Osteoblast (primary cell): ENCODE data around the gene SHC2. TPM values are rescaled to one million over a fixed set of nuclear protein-coding genes. Genes with fewer than 3 reads are reported as not detected.
"Not testable (repeated sequence)": the region's sequence is repeated elsewhere in the genome, so short reads cannot be mapped to it uniquely, and the experiment has no call there.

Experiments
- DNase-seq: peaks from one replicate; pipeline ENCODE4 v3.0.0; 2011; ENCODE audit warnings: low spot score, mixed read lengths; ENCODE audit not compliant: insufficient read length; ENCODE audit errors: missing footprints
- H2AFZ ChIP-seq: 2 replicates; pipeline ENCODE4 v1.6.0; 2011; ENCODE audit warnings: mild to moderate bottlenecking, low read length
- H3K27ac ChIP-seq: 2 replicates; pipeline ENCODE4 v1.5.1; 2011; ENCODE audit warnings: mild to moderate bottlenecking, low read depth, low read length, moderate library complexity
- H3K27me3 ChIP-seq: 2 replicates; pipeline ENCODE4 v1.6.0; 2012; ENCODE audit warnings: mild to moderate bottlenecking, control low read depth, inconsistent platforms, low read length, moderate library complexity; ENCODE audit not compliant: insufficient read depth
- H3K36me3 ChIP-seq: 2 replicates; pipeline ENCODE4 v1.5.1; 2011; ENCODE audit warnings: mild to moderate bottlenecking, low read length, control low read depth, moderate library complexity; ENCODE audit not compliant: insufficient read depth
- H3K4me1 ChIP-seq: 2 replicates; pipeline ENCODE4 v1.5.1; 2011; ENCODE audit warnings: mild to moderate bottlenecking, low read length, control low read depth, moderate library complexity; ENCODE audit not compliant: insufficient read depth
- H3K4me2 ChIP-seq: 2 replicates; pipeline ENCODE4 v1.6.0; 2011; ENCODE audit warnings: mild to moderate bottlenecking, low read length; ENCODE audit not compliant: insufficient read depth
- H3K4me3 ChIP-seq: fragments of 200-600 bp; sonication (generic); 3 replicates; pipeline ENCODE4 v1.5.1; 2012; ENCODE audit warnings: mild to moderate bottlenecking, low read length, inconsistent platforms; ENCODE audit not compliant: insufficient read depth
- H3K79me2 ChIP-seq: 2 replicates; pipeline ENCODE4 v1.6.0; 2012; ENCODE audit warnings: mild to moderate bottlenecking, low read length, control low read depth, inconsistent platforms; ENCODE audit not compliant: insufficient read depth
- H3K9me3 ChIP-seq: 2 replicates; pipeline ENCODE4 v1.5.1; 2011; ENCODE audit warnings: low read depth, low read length, control low read depth
- H4K20me1 ChIP-seq: 2 replicates; pipeline ENCODE4 v1.6.0; 2012; ENCODE audit warnings: mild to moderate bottlenecking, low read length, control low read depth; ENCODE audit not compliant: insufficient read depth
- total RNA-seq: library from RNA; depleted of rRNA; stranded (reverse); fragments of >200 nt; gene quantifications from 2 replicates; pipeline ENCODE4 v1.2.3, GENCODE V29; 2012
- TF ChIP-seq, protein P1 (sequence below): IDR thresholded peaks from 2 replicates; pipeline ENCODE4 v1.5.1; 2011; ENCODE audit warnings: mild to moderate bottlenecking, low read depth, low read length, moderate library complexity; ENCODE audit errors: extremely low read depth

Gene SHC2
- total RNA-seq, 1 donor: 0.36 TPM

DNA sequence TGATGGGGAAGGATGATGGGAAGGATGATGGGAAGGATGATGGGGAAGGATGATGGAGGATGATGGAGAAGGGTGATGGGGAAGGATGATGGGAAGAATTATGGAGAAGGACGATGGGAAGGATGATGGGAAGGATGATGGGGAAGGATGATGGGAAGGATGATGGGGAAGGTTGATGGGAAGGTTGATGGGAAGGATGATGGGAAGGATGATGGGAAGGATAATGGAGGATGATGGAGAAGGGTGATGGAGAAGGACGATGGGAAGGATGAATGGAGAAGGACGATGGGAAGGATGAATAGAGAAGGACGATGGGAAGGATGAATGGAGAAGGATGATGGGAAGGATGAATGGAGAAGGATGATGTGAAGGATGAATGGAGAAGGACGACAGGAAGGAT lies 65.4 kb downstream of the SHC2 start:
- no peak overlapping the region for H3K4me2 ChIP-seq
- H4K20me1 ChIP-seq: no peaks in the 10 kb centered on the region
- H3K27ac ChIP-seq: no peak overlapping the region
- no peaks in the 10 kb centered on the region for H3K79me2 ChIP-seq
- no peaks in the 10 kb centered on the region for H3K36me3 ChIP-seq
- no peaks in the 10 kb centered on the region for H3K4me1 ChIP-seq
- DNase-seq: no peak
- TF ChIP-seq, protein P1, sequence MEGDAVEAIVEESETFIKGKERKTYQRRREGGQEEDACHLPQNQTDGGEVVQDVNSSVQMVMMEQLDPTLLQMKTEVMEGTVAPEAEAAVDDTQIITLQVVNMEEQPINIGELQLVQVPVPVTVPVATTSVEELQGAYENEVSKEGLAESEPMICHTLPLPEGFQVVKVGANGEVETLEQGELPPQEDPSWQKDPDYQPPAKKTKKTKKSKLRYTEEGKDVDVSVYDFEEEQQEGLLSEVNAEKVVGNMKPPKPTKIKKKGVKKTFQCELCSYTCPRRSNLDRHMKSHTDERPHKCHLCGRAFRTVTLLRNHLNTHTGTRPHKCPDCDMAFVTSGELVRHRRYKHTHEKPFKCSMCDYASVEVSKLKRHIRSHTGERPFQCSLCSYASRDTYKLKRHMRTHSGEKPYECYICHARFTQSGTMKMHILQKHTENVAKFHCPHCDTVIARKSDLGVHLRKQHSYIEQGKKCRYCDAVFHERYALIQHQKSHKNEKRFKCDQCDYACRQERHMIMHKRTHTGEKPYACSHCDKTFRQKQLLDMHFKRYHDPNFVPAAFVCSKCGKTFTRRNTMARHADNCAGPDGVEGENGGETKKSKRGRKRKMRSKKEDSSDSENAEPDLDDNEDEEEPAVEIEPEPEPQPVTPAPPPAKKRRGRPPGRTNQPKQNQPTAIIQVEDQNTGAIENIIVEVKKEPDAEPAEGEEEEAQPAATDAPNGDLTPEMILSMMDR: no peak
- no peaks in the 10 kb centered on the region for H3K9me3 ChIP-seq
- H2AFZ ChIP-seq: no peak overlapping the region
- no peaks in the 10 kb centered on the region for H3K27me3 ChIP-seq
- no peak overlapping the region for H3K4me3 ChIP-seq

DNA sequence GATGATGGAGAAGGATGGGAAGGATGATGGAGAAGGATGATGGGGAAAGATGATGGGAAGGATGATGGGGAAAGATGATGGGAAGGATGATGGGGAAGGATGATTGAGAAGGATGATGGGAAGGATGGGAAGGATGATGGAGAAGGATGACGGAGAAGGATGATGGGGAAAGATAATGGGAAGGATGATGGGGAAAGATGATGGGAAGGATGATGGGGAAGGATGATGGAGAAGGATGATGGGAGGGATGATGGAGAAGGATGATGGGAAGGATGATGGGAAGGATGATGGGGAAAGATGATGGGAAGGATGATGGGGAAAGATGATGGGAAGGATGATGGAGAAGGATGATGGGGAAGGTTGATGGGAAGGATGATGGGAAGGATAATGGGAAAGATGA lies 66.0 kb downstream of the SHC2 start:
- not testable (repeated sequence) for H3K27me3 ChIP-seq, H3K4me1 ChIP-seq, H3K79me2 ChIP-seq, H4K20me1 ChIP-seq, H3K9me3 ChIP-seq, H3K27ac ChIP-seq, H3K4me3 ChIP-seq, H3K4me2 ChIP-seq, H3K36me3 ChIP-seq, H2AFZ ChIP-seq, DNase-seq

DNA sequence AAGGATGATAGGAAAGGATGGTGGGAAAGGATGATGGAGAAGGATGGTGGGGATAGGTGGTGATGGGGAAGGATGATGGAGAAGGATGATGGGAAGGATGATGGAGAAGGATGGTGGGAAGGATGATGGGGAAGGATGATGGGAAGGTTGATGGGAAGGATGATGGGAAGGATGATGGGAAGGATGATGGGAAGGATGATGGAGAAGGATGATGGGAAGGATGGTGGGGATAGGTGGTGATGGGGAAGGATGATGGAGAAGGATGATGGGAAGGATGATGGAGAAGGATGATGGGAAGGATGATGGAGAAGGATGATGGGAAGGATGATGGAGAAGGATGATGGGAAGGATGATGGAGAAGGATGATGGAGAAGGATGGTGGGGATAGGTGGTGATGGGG lies 67.3 kb downstream of the SHC2 start:
- not testable (repeated sequence) for H3K9me3 ChIP-seq, H3K4me1 ChIP-seq, H3K79me2 ChIP-seq, H3K27me3 ChIP-seq, H3K4me2 ChIP-seq, DNase-seq, H3K4me3 ChIP-seq, H4K20me1 ChIP-seq, H2AFZ ChIP-seq, H3K36me3 ChIP-seq, H3K27ac ChIP-seq

DNA sequence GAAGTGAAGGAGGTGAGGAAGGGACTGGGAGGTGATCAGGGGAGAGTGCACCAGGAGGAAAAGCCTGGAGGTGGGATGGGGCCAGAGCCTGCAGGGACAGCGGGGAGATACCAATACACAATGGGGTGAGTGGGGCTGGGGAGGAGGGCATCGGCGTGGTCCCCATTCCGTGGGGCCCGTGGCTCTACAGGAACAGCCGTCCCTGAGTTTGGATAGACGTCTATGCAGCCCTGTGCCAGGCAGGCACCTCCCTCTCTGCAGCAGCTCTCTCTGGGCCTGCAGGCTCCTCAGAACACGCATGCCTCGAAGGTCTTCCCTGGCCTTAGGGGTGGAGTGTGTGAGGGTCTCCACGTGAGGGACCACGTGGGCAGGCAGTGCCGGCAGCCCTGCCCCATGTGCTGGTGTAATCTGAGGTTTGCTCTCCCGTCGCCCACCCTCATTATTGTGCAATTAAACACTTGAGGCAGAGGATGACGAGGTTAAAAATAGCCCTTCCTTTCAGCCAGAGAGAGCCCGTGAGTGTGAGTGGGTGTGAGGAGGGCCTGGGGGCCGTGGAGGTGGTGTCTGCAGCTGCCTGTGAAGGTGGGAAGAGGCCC lies 68.4 kb downstream of the SHC2 start:
- H3K9me3 ChIP-seq: no peaks in the 10 kb centered on the region

More for the DNA sequence above, 68.4 kb downstream of the SHC2 start:
- Histone ChIP-seq H3K4me2 (no peak overlapping the region), H4K20me1 (no peaks in the 10 kb centered on the region), H3K36me3 (no peaks in the 10 kb centered on the region), H3K27me3 (peaks cover 6% of the 10 kb centered on the region), H3K79me2 (no peaks in the 10 kb centered on the region), H3K4me1 (no peaks in the 10 kb centered on the region), H3K4me3 (no peak overlapping the region), H3K27ac (no peak overlapping the region), H2AFZ (no peak overlapping the region)
- TF ChIP-seq, protein P1: no peak
- peak; percentile 51 for DNase-seq
